Ishikawa (cell line): ENCODE data around the gene ADK.

ENCODE experiments used
- CEBPB ChIP-seq: IDR thresholded peaks from 2 replicates; pipeline ENCODE4 v1.6.1; 2012
- CREB1 ChIP-seq: IDR thresholded peaks from 2 replicates; pipeline ENCODE4 v1.6.1; 2012; ENCODE audit warnings: low read depth
- EGR1 ChIP-seq: IDR thresholded peaks from 2 replicates; pipeline ENCODE4 v1.6.1; 2012
- EP300 ChIP-seq: IDR thresholded peaks from 2 replicates; pipeline ENCODE4 v1.6.1; 2012; ENCODE audit warnings: borderline replicate concordance
- FOXM1 ChIP-seq: IDR thresholded peaks from 2 replicates; pipeline ENCODE4 v1.6.1; 2012; ENCODE audit warnings: low read depth, borderline replicate concordance
- NFIC ChIP-seq: IDR thresholded peaks from 2 replicates; pipeline ENCODE4 v1.6.1; 2012
- RAD21 ChIP-seq: IDR thresholded peaks from 2 replicates; pipeline ENCODE4 v1.6.1; 2012; ENCODE audit warnings: low read depth
- TAF1 ChIP-seq: IDR thresholded peaks from 2 replicates; pipeline ENCODE4 v1.6.1; 2012; ENCODE audit warnings: low read depth, mild to moderate bottlenecking
- TCF12 ChIP-seq: IDR thresholded peaks from 2 replicates; pipeline ENCODE4 v1.6.1; 2012; ENCODE audit warnings: low read depth
- TEAD4 ChIP-seq: IDR thresholded peaks from 2 replicates; pipeline ENCODE4 v1.6.1; 2012
- YY1 ChIP-seq: IDR thresholded peaks from 2 replicates; pipeline ENCODE4 v1.6.1; 2012; ENCODE audit warnings: low read depth
- ZBTB7A ChIP-seq: IDR thresholded peaks from 2 replicates; pipeline ENCODE4 v1.6.1; 2012; ENCODE audit warnings: low read depth
- TF ChIP-seq, protein P1 (sequence below): IDR thresholded peaks from 2 replicates; pipeline ENCODE4 v1.6.1; 2012
- TF ChIP-seq, protein P2 (sequence below): IDR thresholded peaks from 2 replicates; pipeline ENCODE4 v1.6.1; 2012; ENCODE audit warnings: low read depth, mild to moderate bottlenecking
- TF ChIP-seq, protein P3 (sequence below): IDR thresholded peaks from 2 replicates; pipeline ENCODE4 v1.6.1; 2012

Gene ADK

DNA sequence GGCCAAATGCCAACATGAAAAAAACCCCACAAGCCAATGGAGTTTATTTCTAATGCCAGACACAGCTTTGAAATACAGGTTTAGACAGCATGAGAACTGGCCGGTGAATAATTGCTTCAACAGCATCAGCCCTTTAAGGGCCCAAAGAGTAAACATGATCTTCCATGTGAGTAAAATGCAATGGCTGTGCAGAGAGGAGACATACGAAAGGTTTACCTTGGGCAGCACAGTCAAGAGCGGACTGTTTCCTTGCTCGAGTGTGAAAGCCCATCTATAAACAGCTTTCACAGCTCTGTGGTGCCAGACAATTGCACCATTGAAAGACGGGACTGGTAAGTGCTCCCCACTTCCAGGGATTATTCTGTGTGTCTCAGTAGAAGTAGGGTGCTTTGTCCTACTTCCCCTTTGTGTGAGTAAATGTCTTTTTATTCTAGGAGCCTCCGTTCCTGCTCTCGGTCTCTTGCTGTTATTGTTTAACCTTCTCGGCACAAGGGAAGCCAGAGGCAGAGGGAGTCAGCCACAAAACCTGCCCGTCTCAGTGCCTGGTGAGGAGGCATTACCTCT lies 597.5 kb downstream of the ADK start:
- TF ChIP-seq EGR1 (no peak), ZBTB7A (no peak), TAF1 (no peak), CEBPB (no peak), NFIC (no peak), EP300 (no peak), FOXM1 (no peak), RAD21 (no peak), TEAD4 (no peak), CREB1 (no peak), YY1 (no peak), TCF12 (no peak)
- TF ChIP-seq, protein P1, sequence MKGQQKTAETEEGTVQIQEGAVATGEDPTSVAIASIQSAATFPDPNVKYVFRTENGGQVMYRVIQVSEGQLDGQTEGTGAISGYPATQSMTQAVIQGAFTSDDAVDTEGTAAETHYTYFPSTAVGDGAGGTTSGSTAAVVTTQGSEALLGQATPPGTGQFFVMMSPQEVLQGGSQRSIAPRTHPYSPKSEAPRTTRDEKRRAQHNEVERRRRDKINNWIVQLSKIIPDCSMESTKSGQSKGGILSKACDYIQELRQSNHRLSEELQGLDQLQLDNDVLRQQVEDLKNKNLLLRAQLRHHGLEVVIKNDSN: no peak
- TF ChIP-seq, protein P2, sequence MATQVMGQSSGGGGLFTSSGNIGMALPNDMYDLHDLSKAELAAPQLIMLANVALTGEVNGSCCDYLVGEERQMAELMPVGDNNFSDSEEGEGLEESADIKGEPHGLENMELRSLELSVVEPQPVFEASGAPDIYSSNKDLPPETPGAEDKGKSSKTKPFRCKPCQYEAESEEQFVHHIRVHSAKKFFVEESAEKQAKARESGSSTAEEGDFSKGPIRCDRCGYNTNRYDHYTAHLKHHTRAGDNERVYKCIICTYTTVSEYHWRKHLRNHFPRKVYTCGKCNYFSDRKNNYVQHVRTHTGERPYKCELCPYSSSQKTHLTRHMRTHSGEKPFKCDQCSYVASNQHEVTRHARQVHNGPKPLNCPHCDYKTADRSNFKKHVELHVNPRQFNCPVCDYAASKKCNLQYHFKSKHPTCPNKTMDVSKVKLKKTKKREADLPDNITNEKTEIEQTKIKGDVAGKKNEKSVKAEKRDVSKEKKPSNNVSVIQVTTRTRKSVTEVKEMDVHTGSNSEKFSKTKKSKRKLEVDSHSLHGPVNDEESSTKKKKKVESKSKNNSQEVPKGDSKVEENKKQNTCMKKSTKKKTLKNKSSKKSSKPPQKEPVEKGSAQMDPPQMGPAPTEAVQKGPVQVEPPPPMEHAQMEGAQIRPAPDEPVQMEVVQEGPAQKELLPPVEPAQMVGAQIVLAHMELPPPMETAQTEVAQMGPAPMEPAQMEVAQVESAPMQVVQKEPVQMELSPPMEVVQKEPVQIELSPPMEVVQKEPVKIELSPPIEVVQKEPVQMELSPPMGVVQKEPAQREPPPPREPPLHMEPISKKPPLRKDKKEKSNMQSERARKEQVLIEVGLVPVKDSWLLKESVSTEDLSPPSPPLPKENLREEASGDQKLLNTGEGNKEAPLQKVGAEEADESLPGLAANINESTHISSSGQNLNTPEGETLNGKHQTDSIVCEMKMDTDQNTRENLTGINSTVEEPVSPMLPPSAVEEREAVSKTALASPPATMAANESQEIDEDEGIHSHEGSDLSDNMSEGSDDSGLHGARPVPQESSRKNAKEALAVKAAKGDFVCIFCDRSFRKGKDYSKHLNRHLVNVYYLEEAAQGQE: no peak
- TF ChIP-seq, protein P3, sequence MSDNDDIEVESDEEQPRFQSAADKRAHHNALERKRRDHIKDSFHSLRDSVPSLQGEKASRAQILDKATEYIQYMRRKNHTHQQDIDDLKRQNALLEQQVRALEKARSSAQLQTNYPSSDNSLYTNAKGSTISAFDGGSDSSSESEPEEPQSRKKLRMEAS: no peak

DNA sequence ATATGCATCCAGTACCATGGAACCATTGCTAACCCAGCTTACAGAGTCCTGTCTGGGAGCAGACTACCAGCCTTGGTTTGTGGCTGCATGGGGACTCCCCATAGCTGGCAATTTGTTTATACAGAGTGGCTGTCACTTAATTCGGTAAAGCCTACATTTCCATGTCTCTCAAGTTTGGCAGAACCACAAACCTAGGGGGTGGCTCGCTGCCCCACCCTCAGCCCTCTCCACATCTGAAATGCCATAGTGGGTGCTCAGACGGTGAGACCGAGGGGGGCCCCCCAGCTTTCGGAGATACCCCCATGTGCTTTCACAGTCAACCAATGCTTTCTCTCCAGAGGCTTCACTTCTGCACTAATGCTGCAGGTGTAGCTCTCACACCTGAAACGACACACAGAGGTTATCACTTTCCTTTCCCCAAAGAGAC lies 599.8 kb downstream of the ADK start:
- TF ChIP-seq RAD21: 0 out of 2 replicates have a peak, but pooled peaks have one; percentile 6
- TF ChIP-seq, protein P3: no peak

DNA sequence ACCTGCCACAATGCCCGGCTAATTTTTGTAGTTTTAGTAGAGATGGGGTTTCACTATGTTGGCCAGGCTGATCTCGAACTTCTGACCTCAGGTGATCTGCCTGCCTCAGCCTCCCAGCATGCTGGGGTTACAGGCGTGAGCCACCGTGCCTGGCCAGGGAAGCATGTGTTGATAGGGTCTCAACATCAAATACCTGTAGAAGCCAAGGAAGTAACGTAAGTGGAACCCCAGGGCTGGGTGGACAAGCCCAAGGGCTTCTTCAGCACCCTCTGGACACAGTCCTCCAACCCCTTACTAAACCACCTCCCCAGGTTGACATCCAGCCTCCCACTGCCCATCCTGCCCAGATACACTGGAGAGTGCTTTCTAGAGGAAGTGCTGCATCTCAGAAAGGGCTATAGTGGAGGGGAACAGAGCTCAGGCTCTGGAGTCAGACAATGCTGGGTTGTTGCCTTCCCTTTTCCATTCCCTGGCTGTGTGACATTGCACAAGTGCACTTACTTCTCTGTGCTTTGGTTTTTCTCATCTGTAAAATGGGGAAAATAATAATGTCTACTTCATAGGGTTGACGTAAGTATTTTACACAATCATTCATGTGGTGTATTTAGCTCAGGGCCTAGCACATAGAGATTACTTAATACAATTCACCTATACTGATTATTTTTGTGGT lies 601.5 kb downstream of the ADK start:
- TF ChIP-seq TEAD4: no peak
- TF ChIP-seq RAD21: no peak
- no peak for TF ChIP-seq TAF1
- no peak for TF ChIP-seq EP300
- TF ChIP-seq, protein P2: no peak
- no peak for TF ChIP-seq ZBTB7A
- TF ChIP-seq, protein P1: no peak
- no peak for TF ChIP-seq YY1
- TF ChIP-seq, protein P3: no peak
- TF ChIP-seq EGR1: no peak
- TF ChIP-seq TCF12: no peak
- no peak for TF ChIP-seq FOXM1
- no peak for TF ChIP-seq CREB1
- TF ChIP-seq NFIC: no peak
- no peak for TF ChIP-seq CEBPB

DNA sequence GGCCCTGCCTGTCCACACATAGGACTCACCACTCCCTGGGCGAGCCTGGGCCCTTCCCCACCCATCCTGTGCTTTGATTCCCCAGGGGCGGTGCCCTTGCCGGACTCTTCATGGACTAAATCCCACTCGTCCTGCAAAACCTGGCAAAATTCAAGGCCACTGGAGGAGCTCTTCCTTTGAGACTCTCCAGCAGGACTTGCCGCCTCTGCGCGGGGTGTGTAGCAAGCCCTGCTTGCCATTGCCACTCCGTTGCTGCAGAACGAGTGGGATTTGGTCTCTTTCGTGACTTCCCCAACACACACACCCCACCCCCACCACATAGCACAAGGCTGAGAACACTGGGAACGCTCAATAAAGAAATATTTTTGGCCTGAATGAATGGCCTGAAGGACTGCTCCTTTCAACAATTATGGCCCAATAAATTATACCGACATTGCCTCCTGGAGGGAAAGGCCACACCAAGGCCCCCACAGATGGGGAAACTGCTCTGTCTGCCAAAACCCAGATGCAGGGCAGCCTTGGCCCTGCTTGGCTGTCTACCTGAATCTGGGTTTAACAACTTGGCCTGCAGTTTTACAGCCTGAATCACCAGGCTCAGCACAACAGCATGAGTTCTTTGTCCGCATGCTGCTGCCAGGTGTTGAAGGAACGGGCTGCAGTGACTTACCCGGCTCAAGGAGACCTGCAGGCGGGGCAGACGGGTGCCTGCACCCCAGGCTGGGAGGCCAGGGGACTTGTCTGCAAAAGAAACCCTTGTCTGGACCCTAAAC lies 602.6 kb downstream of the ADK start:
- TF ChIP-seq CEBPB: no peak
- TF ChIP-seq CREB1: no peak
- peak; percentile 77 for TF ChIP-seq TCF12
- no peak for TF ChIP-seq TEAD4
- no peak for TF ChIP-seq ZBTB7A
- TF ChIP-seq EP300: peak; percentile 34; the same call in 1 of the 2 replicates
- peak; percentile 58; the same call in 1 of the 2 replicates for TF ChIP-seq NFIC
- 0 out of 2 replicates have a peak, but pooled peaks have one; percentile 2 for TF ChIP-seq RAD21
- TF ChIP-seq, protein P1: no peak
- TF ChIP-seq FOXM1: no peak
- TF ChIP-seq TAF1: no peak
- TF ChIP-seq, protein P2: no peak
- TF ChIP-seq EGR1: no peak
- TF ChIP-seq YY1: no peak
- TF ChIP-seq, protein P3: peak; percentile 20; the same call in 1 of the 2 replicates
